ENCODE results near the gene KCNQ1. TPM values are rescaled to one million over a fixed set of nuclear protein-coding genes. Genes with fewer than 3 reads are reported as not detected.
A peak's percentile ranks its signal among the peaks of the same experiment; 100 is the strongest.

Gene KCNQ1
- total and polyA plus RNA-seq, 8 donors = 7.1 to 37.7 (median 9.9) TPM

GRCh38 chr11:2651826-2652271 lies 207.0 kb downstream of the KCNQ1 start:
- Histone ChIP-seq H3K27ac (no peak overlapping the region), H3K36me3 (no peaks in the 10 kb centered on the region), H3K4me1 (no peaks in the 10 kb centered on the region), H3K4me3 (no peak overlapping the region), H3K9me3 (peaks cover 0 to 60% of the 10 kb centered on the region in 2 donors), H3K27me3 (no peaks in the 10 kb centered on the region)
- no peak for ATAC-seq
- peak in 1 of 4 donors; percentile 53 for DNase-seq
- TF ChIP-seq CTCF (IDR thresholded peaks at IDR 0.05) = no peak
- intact Hi-C loops (cut with DNase I) = no loop called here

DNA sequence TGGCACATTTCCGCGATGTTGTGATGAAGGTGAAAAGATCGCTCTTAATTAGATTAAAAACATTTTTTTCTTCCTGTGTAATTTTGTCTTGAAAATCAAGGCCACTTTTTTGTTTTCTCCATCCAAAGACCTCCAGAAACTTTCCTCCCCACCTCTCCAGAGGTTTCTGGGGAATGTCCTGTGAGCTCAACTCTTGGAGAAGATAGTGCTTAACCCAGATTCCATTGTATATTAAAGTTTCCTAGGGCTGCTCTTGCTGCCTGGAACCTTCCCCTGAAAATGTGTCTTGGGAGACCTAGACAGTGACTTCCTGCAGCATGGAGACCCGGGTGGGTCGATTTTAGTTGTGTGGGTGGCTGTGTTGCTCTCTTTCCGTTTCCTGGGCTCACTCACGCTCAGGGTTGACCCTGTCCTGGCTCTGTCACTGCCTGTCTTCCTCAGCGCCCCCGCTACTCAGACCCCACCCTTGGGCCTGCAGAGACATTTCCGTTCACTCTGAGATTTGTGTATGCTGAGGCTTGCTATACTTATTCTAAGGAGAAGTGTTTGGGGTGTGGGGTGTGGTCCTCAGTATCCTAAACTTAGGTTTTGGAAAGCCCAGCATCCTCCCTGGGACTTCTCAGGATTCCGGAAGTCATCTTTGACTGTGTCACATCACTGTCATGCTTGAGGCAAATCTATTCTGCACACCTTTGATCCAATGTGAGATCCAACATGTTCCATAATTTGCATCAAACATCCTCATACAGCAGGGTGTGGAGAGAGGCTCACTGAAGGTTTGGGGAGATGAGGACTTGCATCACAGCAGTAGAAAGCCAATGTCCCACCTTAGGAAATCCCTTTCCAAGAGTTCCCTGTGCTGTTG lies 207.8 kb downstream of the KCNQ1 start:
- ATAC-seq (no peak), DNase-seq (no peak)
- Histone ChIP-seq H3K9me3 (peaks cover 0 to 53% of the 10 kb centered on the region in 2 donors), H3K27ac (no peak overlapping the region), H3K4me1 (no peaks in the 10 kb centered on the region), H3K36me3 (no peaks in the 10 kb centered on the region), H3K27me3 (no peaks in the 10 kb centered on the region), H3K4me3 (no peak overlapping the region)
- TF ChIP-seq CTCF (IDR thresholded peaks at IDR 0.05) = no peak
- intact Hi-C loops (cut with DNase I) = no loop called here

DNA sequence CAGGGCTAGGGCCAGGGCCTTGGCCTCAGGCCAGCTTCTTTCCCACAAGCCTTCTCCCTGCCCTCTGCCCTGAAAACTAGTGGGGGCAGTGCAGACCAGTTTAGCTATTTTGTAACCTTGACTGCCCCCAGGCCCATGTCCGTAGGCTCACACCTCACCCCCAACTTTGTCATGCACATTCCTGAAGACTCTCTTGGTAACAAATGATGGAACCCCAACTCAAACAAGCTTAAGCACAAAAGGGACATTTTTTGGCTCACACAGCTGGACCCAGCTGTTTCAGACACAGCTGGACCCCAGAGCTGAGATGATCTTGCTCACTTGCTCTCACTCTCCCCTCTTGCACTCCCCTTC lies 208.4 kb downstream of the KCNQ1 start:
- Histone ChIP-seq H3K36me3 (no peaks in the 10 kb centered on the region), H3K4me3 (no peak overlapping the region), H3K27me3 (no peaks in the 10 kb centered on the region), H3K27ac (no peak overlapping the region), H3K9me3 (peaks cover 0 to 47% of the 10 kb centered on the region in 2 donors), H3K4me1 (no peaks in the 10 kb centered on the region)
- DNase-seq = peak in 2 of 4 donors; percentile 20 to 56
- no peak for TF ChIP-seq CTCF (IDR thresholded peaks at IDR 0.05)
- intact Hi-C loops (cut with DNase I) = no loop called here
- ATAC-seq = no peak

GRCh38 chr11:2653930-2654739 lies 209.3 kb downstream of the KCNQ1 start:
- no peak for ATAC-seq
- Histone ChIP-seq H3K9me3 (peaks cover 0 to 38% of the 10 kb centered on the region in 2 donors), H3K4me3 (no peak overlapping the region), H3K27me3 (no peaks in the 10 kb centered on the region), H3K36me3 (no peaks in the 10 kb centered on the region), H3K27ac (no peak overlapping the region), H3K4me1 (no peaks in the 10 kb centered on the region)
- intact Hi-C loops (cut with DNase I) = no loop called here
- DNase-seq = peak in 1 of 4 donors; percentile 57
- no peak for TF ChIP-seq CTCF (IDR thresholded peaks at IDR 0.05)
